Mucosa of stomach (tissue), 1 donor: Measurements from ENCODE around the gene DISC1.
"Not testable (repeated sequence)": the region's sequence is repeated elsewhere in the genome, so short reads cannot be mapped to it uniquely, and the experiment has no call there.

ENCODE experiments used
- H3K27me3 ChIP-seq: one replicate; pipeline ENCODE4 v1.7.0; 2013; ENCODE audit warnings: mild to moderate bottlenecking, low read length; ENCODE audit not compliant: control insufficient read depth, insufficient read depth
- H3K36me3 ChIP-seq: one replicate; pipeline ENCODE4 v1.7.0; 2013; ENCODE audit warnings: low read length; ENCODE audit not compliant: control insufficient read depth, insufficient read depth
- H3K4me1 ChIP-seq: one replicate; pipeline ENCODE4 v1.7.0; 2013; ENCODE audit warnings: mild to moderate bottlenecking, low read length; ENCODE audit not compliant: control insufficient read depth, insufficient read depth
- H3K4me3 ChIP-seq: one replicate; pipeline ENCODE4 v1.7.0; 2013; ENCODE audit warnings: low read length
- H3K9ac ChIP-seq: one replicate; pipeline ENCODE4 v1.7.0; 2013; ENCODE audit warnings: mild to moderate bottlenecking, low read length, moderate library complexity
- H3K9me3 ChIP-seq: one replicate; pipeline ENCODE4 v1.7.0; 2013; ENCODE audit warnings: mild to moderate bottlenecking, low read length, moderate library complexity; ENCODE audit not compliant: control insufficient read depth
- donor health status: Pancreatic carcinoma.

The DISC1 gene

GRCh38 chr1:231778009-231778719, 151.6 kb downstream of the DISC1 start:
- no peaks in the 10 kb centered on the region for H3K36me3 ChIP-seq
- H3K4me1 ChIP-seq: no peaks in the 10 kb centered on the region
- H3K9me3 ChIP-seq: no peaks in the 10 kb centered on the region
- H3K9ac ChIP-seq: no peak overlapping the region
- H3K27me3 ChIP-seq: no peaks in the 10 kb centered on the region
- H3K4me3 ChIP-seq: no peak overlapping the region

- no peaks in the 10 kb centered on the region for H3K36me3 ChIP-seq
- no peaks in the 10 kb centered on the region for H3K4me1 ChIP-seq
Observed at GRCh38 chr1:231779081-231779480, 152.5 kb downstream of the DISC1 start.

GRCh38 chr1:231781892-231782291, 155.3 kb downstream of the DISC1 start:
- Histone ChIP-seq H3K9ac (no peak overlapping the region), H3K36me3 (no peaks in the 10 kb centered on the region), H3K27me3 (no peaks in the 10 kb centered on the region), H3K4me3 (no peak overlapping the region), H3K4me1 (no peaks in the 10 kb centered on the region), H3K9me3 (no peaks in the 10 kb centered on the region)

More at GRCh38 chr1:231779081-231779480, 152.5 kb downstream of the DISC1 start:
- no peak overlapping the region for H3K9ac ChIP-seq
- no peaks in the 10 kb centered on the region for H3K27me3 ChIP-seq
- H3K9me3 ChIP-seq: no peaks in the 10 kb centered on the region
- no peak overlapping the region for H3K4me3 ChIP-seq

- not testable (repeated sequence) for H3K4me3 ChIP-seq, H3K36me3 ChIP-seq, H3K9ac ChIP-seq, H3K9me3 ChIP-seq, H3K27me3 ChIP-seq, H3K4me1 ChIP-seq
Observed at GRCh38 chr1:231785073-231785472, 158.5 kb downstream of the DISC1 start.

- no peaks in the 10 kb centered on the region for H3K27me3 ChIP-seq
- no peak overlapping the region for H3K4me3 ChIP-seq
- H3K9ac ChIP-seq: no peak overlapping the region
- no peaks in the 10 kb centered on the region for H3K9me3 ChIP-seq
- no peaks in the 10 kb centered on the region for H3K4me1 ChIP-seq
- no peaks in the 10 kb centered on the region for H3K36me3 ChIP-seq
Observed at GRCh38 chr1:231786126-231786525, 159.5 kb downstream of the DISC1 start.

- Histone ChIP-seq H3K9me3 (no peaks in the 10 kb centered on the region), H3K36me3 (no peaks in the 10 kb centered on the region), H3K4me3 (no peak overlapping the region), H3K4me1 (no peaks in the 10 kb centered on the region), H3K27me3 (no peaks in the 10 kb centered on the region), H3K9ac (no peak overlapping the region)
Observed at GRCh38 chr1:231792634-231793033, 166.0 kb downstream of the DISC1 start.

- H3K9me3 ChIP-seq: no peaks in the 10 kb centered on the region
- H3K4me3 ChIP-seq: no peak overlapping the region
- no peak overlapping the region for H3K9ac ChIP-seq
- no peaks in the 10 kb centered on the region for H3K36me3 ChIP-seq
- no peaks in the 10 kb centered on the region for H3K4me1 ChIP-seq
- no peaks in the 10 kb centered on the region for H3K27me3 ChIP-seq
Observed at GRCh38 chr1:231793893-231794292, 167.3 kb downstream of the DISC1 start.

GRCh38 chr1:231796141-231796540, 169.6 kb downstream of the DISC1 start:
- Histone ChIP-seq H3K9me3 (no peaks in the 10 kb centered on the region), H3K4me1 (no peaks in the 10 kb centered on the region), H3K4me3 (no peak overlapping the region), H3K9ac (no peak overlapping the region), H3K27me3 (no peaks in the 10 kb centered on the region), H3K36me3 (no peaks in the 10 kb centered on the region)

- Histone ChIP-seq H3K9ac (no peak overlapping the region), H3K27me3 (no peaks in the 10 kb centered on the region)
Observed at GRCh38 chr1:231799363-231799986, 172.9 kb downstream of the DISC1 start.

GRCh38 chr1:231800108-231800507, 173.5 kb downstream of the DISC1 start:
- H3K4me1 ChIP-seq: no peaks in the 10 kb centered on the region
- no peak overlapping the region for H3K4me3 ChIP-seq
- H3K9ac ChIP-seq: no peak overlapping the region
- no peaks in the 10 kb centered on the region for H3K36me3 ChIP-seq
- H3K9me3 ChIP-seq: no peaks in the 10 kb centered on the region
- no peaks in the 10 kb centered on the region for H3K27me3 ChIP-seq

More at GRCh38 chr1:231799363-231799986, 172.9 kb downstream of the DISC1 start:
- H3K4me3 ChIP-seq: no peak overlapping the region
- H3K36me3 ChIP-seq: no peaks in the 10 kb centered on the region
- H3K4me1 ChIP-seq: no peaks in the 10 kb centered on the region
- no peaks in the 10 kb centered on the region for H3K9me3 ChIP-seq

GRCh38 chr1:231801042-231801585, 174.5 kb downstream of the DISC1 start:
- H3K36me3 ChIP-seq: no peaks in the 10 kb centered on the region

GRCh38 chr1:231803353-231803752, 176.8 kb downstream of the DISC1 start:
- H3K9ac ChIP-seq: no peak overlapping the region
- H3K9me3 ChIP-seq: no peaks in the 10 kb centered on the region
- no peaks in the 10 kb centered on the region for H3K4me1 ChIP-seq
- H3K27me3 ChIP-seq: no peaks in the 10 kb centered on the region
- H3K4me3 ChIP-seq: no peak overlapping the region
- H3K36me3 ChIP-seq: no peaks in the 10 kb centered on the region

More at GRCh38 chr1:231801042-231801585, 174.5 kb downstream of the DISC1 start:
- H3K27me3 ChIP-seq: no peaks in the 10 kb centered on the region
- H3K9me3 ChIP-seq: no peaks in the 10 kb centered on the region
- no peak overlapping the region for H3K9ac ChIP-seq
- no peak overlapping the region for H3K4me3 ChIP-seq
- no peaks in the 10 kb centered on the region for H3K4me1 ChIP-seq
